ENCODE results near the gene ERG28. TPM values are rescaled to one million over a fixed set of nuclear protein-coding genes. Genes with fewer than 3 reads are reported as not detected.
"Not testable (repeated sequence)": the region's sequence is repeated elsewhere in the genome, so short reads cannot be mapped to it uniquely, and the experiment has no call there.

ERG28 gene
- total and polyA plus RNA-seq, 8 donors: 23.6 to 44.5 (median 27.7) TPM

DNA sequence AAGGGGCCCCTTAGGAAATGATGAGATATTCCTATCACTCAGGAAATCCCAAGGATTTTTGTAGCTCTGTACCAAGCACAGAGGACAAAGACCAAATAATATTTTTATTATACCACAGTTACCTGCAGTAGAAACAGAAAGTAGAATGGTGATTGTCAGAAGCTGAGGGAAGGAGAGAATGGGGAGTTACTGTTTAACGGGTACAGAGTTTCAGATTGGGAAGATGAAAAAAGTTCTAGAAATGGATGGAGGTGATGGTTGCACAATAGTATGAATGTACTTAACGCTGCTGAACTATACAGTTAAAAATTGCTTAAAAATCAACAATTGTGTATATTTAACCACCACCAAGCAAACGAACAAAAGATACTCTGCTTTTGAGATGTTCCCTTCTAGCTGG, 58.2 kb downstream of the ERG28 start:
- DNase-seq (no peak), ATAC-seq (no peak)
- H3K4me3 ChIP-seq: no peak overlapping the region
- H3K27me3 ChIP-seq: no peaks in the 10 kb centered on the region
- peaks cover 0 to 5% of the 10 kb centered on the region in 2 donors for H3K9me3 ChIP-seq
- H3K36me3 ChIP-seq: no peaks in the 10 kb centered on the region
- intact Hi-C loops (cut with DNase I): no loop called here
- no peak for TF ChIP-seq CTCF (IDR thresholded peaks at IDR 0.05)
- H3K27ac ChIP-seq: no peak overlapping the region
- H3K4me1 ChIP-seq: peaks cover 5 to 59% of the 10 kb centered on the region in 2 donors

DNA sequence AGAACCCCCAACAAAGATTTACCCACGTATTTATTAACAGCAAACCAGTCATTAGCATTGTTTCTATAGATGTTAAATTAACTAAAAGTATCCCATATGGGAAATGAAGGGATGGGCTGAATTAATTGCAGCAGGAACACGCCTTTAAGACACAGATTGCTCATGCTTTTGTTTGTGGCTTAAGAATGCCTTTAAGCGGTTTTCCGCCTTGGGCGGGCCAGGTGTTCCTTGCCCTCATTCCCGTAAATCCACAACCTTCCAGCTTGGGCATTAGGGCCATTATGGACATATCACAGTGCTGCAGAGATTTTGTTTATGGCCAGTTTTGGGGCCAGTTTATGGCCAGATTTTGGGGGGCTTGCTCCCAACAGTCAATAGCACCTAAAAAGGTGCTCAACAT, 59.6 kb downstream of the ERG28 start:
- ATAC-seq; H3K9me3 ChIP-seq; intact Hi-C loops (cut with DNase I): not testable (repeated sequence)

GRCh38 chr14:75600100-75600499, 60.6 kb downstream of the ERG28 start:
- H3K4me3 ChIP-seq; intact Hi-C loops (cut with DNase I); H3K27ac ChIP-seq; ATAC-seq; H3K36me3 ChIP-seq; H3K9me3 ChIP-seq; DNase-seq; H3K27me3 ChIP-seq: not testable (repeated sequence)
- peaks cover 4 to 52% of the 10 kb centered on the region in 2 donors for H3K4me1 ChIP-seq

More for the DNA sequence above, 59.6 kb downstream of the ERG28 start:
- DNase-seq, H3K36me3 ChIP-seq, H3K27ac ChIP-seq, H3K27me3 ChIP-seq, H3K4me3 ChIP-seq: not testable (repeated sequence)
- peaks cover 5 to 61% of the 10 kb centered on the region in 2 donors for H3K4me1 ChIP-seq

Other genes starting within 250 kb of the ERG28 start
- gene JDP2, start 232.9 kb downstream of the ERG28 start, total RNA-seq: 10 to 100 TPM; 56.8 to 57.6 TPM
- 10 to 100 TPM; 20.3 to 30.3 (median 25.8) TPM for gene JDP2, start 232.9 kb downstream of the ERG28 start, polyA plus RNA-seq (ENCODE audit: insufficient read length in 6 of 6)
- gene BATF, start 138.4 kb downstream of the ERG28 start, total RNA-seq: 10 to 100 TPM in 1 of 2 donors, 1 to 10 TPM in 1; 4.3 to 19.6 TPM
- 1 to 10 TPM in 3 of 6 donors, under 1 TPM in 3; 0.46 to 1.3 (median 0.92) TPM for gene BATF, start 138.4 kb downstream of the ERG28 start, polyA plus RNA-seq (ENCODE audit: insufficient read length in 6 of 6)
- 10 to 100 TPM; 20.2 to 30.9 TPM for gene FLVCR2, start 82.3 kb downstream of the ERG28 start, total RNA-seq
- gene FLVCR2, start 82.3 kb downstream of the ERG28 start, polyA plus RNA-seq (ENCODE audit: insufficient read length in 6 of 6): 10 to 100 TPM in 1 of 6 donors, 1 to 10 TPM in 5; 4.3 to 11.2 (median 7.4) TPM
- gene TTLL5, start 370 bp upstream of the ERG28 start, total RNA-seq: 10 to 100 TPM; 30.8 to 33.7 TPM
- gene TTLL5, start 370 bp upstream of the ERG28 start, polyA plus RNA-seq (ENCODE audit: insufficient read length in 6 of 6): 10 to 100 TPM; 39.6 to 46.7 (median 44.8) TPM

Measured in left lung (tissue), 10 donors.